Ammon's horn (tissue), 1 donor: ENCODE results near the gene F7.

Experiments used
- DNase-seq: peaks from one replicate; pipeline ENCODE4 v3.0.0-alpha.2; 2016; ENCODE audit warnings: low spot score

Gene F7

GRCh38 chr13:113086991-113087922, 18.3 kb upstream of the F7 start:
- no peak for DNase-seq

- no peak for DNase-seq
Measured at GRCh38 chr13:113087923-113088690, 17.5 kb upstream of the F7 start.

- DNase-seq, result no peak
Measured at GRCh38 chr13:113088691-113089020, 16.9 kb upstream of the F7 start.

GRCh38 chr13:113089693-113090414, 15.7 kb upstream of the F7 start:
- no peak for DNase-seq

- DNase-seq, result no peak
Measured at GRCh38 chr13:113090415-113090770, 15.2 kb upstream of the F7 start.

GRCh38 chr13:113090806-113091205, 14.8 kb upstream of the F7 start:
- DNase-seq, result no peak

GRCh38 chr13:113091211-113091771, 14.3 kb upstream of the F7 start:
- no peak for DNase-seq

GRCh38 chr13:113091891-113092775, 13.5 kb upstream of the F7 start:
- DNase-seq, result no peak

- no peak for DNase-seq
Measured at GRCh38 chr13:113092776-113093579, 12.6 kb upstream of the F7 start.

- no peak for DNase-seq
Measured at GRCh38 chr13:113093580-113094409, 11.8 kb upstream of the F7 start.

- no peak for DNase-seq
Measured at GRCh38 chr13:113094410-113094800, 11.2 kb upstream of the F7 start.

GRCh38 chr13:113095146-113096051, 10.2 kb upstream of the F7 start:
- DNase-seq, result no peak

- DNase-seq, result no peak
Measured at GRCh38 chr13:113096052-113096744, 9.4 kb upstream of the F7 start.

- DNase-seq, result no peak
Measured at GRCh38 chr13:113096745-113097305, 8.8 kb upstream of the F7 start.

- no peak for DNase-seq
Measured at GRCh38 chr13:113097651-113098050, 7.9 kb upstream of the F7 start.

- DNase-seq, result no peak
Measured at GRCh38 chr13:113098162-113098732, 7.3 kb upstream of the F7 start.

GRCh38 chr13:113099142-113099541, 6.4 kb upstream of the F7 start:
- no peak for DNase-seq
